ENCODE data around the gene LIPC.

- TF ChIP-seq POLR2AphosphoS5 (IDR thresholded peaks at IDR 0.05) (no peak), CTCF (IDR thresholded peaks at IDR 0.05) (no peak)
Measured at GRCh38 chr15:58548308-58549012, 116.7 kb downstream of the LIPC start.
